Hepatocyte (in vitro differentiated cells): Measurements from ENCODE around the gene IL20RB. TPM values are rescaled to one million over a fixed set of nuclear protein-coding genes. Genes with fewer than 3 reads are reported as not detected.
"Not testable (repeated sequence)": the region's sequence is repeated elsewhere in the genome, so short reads cannot be mapped to it uniquely, and the experiment has no call there.

Experiments used
- DNase-seq: peaks from one replicate; pipeline ENCODE4 v3.0.0-alpha.2; 2016; ENCODE audit warnings: low spot score
- H2AFZ ChIP-seq: fragments of 200-600 bp; sonication (generic); 2 replicates; pipeline ENCODE4 v1.6.0; 2016; ENCODE audit warnings: antibody characterized with exemption, mild to moderate bottlenecking
- H3K27ac ChIP-seq: fragments of 200-600 bp; sonication (generic); 2 replicates; pipeline ENCODE4 v1.5.1; 2016; ENCODE audit warnings: mild to moderate bottlenecking
- H3K27me3 ChIP-seq: fragments of 200-600 bp; sonication (generic); 2 replicates; pipeline ENCODE4 v1.6.1; 2016
- H3K36me3 ChIP-seq: fragments of 200-600 bp; sonication (generic); replicated peaks from 2 replicates; pipeline ENCODE4 v1.5.1; 2016; ENCODE audit warnings: low read depth; ENCODE audit not compliant: insufficient read depth
- H3K4me1 ChIP-seq: fragments of 200-600 bp; sonication (generic); 2 replicates; pipeline ENCODE4 v1.5.1; 2016; ENCODE audit warnings: mild to moderate bottlenecking, moderate library complexity; ENCODE audit not compliant: insufficient read depth
- H3K4me2 ChIP-seq: fragments of 200-600 bp; sonication (generic); 2 replicates; pipeline ENCODE4 v1.6.0; 2016
- H3K4me3 ChIP-seq: fragments of 200-600 bp; sonication (generic); 2 replicates; pipeline ENCODE4 v1.5.1; 2016; ENCODE audit warnings: mild to moderate bottlenecking
- H3K79me2 ChIP-seq: fragments of 200-600 bp; sonication (generic); 2 replicates; pipeline ENCODE4 v1.6.0; 2017; ENCODE audit warnings: mild to moderate bottlenecking
- H3K9me2 ChIP-seq: fragments of 200-600 bp; sonication (generic); replicated peaks from 2 replicates; pipeline ENCODE4 v1.6.0; 2017; ENCODE audit warnings: mild to moderate bottlenecking; ENCODE audit not compliant: insufficient read depth
- H3K9me3 ChIP-seq: fragments of 200-600 bp; sonication (generic); 2 replicates; pipeline ENCODE4 v1.5.1; 2016; ENCODE audit warnings: low read depth, mild to moderate bottlenecking
- H4K20me1 ChIP-seq: fragments of 200-600 bp; sonication (generic); 2 replicates; pipeline ENCODE4 v1.6.0; 2016; ENCODE audit warnings: mild to moderate bottlenecking; ENCODE audit not compliant: insufficient read depth, poor library complexity, severe bottlenecking
- CTCF ChIP-seq: fragments of 200-600 bp; sonication (generic); IDR thresholded peaks from 2 replicates; pipeline ENCODE4 v1.5.1; 2016; ENCODE audit warnings: antibody characterized with exemption, mild to moderate bottlenecking; ENCODE audit not compliant: poor library complexity
- EZH2 ChIP-seq: fragments of 200-600 bp; sonication (generic); IDR thresholded peaks from 2 replicates; pipeline ENCODE4 v1.6.1; 2016; ENCODE audit warnings: antibody characterized with exemption, mild to moderate bottlenecking, borderline replicate concordance
- EZH2phosphoT487 ChIP-seq: fragments of 200-600 bp; sonication (generic); IDR thresholded peaks from one replicate; pipeline ENCODE4 v1.6.1; 2018; ENCODE audit warnings: antibody characterized with exemption, mild to moderate bottlenecking, low read depth, moderate library complexity; ENCODE audit not compliant: unreplicated experiment, severe bottlenecking
- WGBS: methylation state at CpG from one replicate; pipeline ENCODE4 v1.1.6; 2016; ENCODE audit warnings: low lambda C conversion rate; ENCODE audit errors: missing lambda C conversion rate; 5-methylcytosine and 5-hydroxymethylcytosine counted together
- polyA plus RNA-seq: library from polyadenylated mRNA; unstranded; fragments of >200 nt; fragmentation: Nextera tagmentation; extraction: Ambion mirVana; gene quantifications from 2 replicates; pipeline ENCODE4 v1.2.1, GENCODE V29; 2016
- total RNA-seq: library from RNA; depleted of rRNA; stranded (reverse); fragments of >200 nt; gene quantifications from 2 replicates; pipeline ENCODE4 v1.2.3, GENCODE V29; 2014

The IL20RB gene
- total and polyA plus RNA-seq, 2 experiments from 2014 or later, result 0.50 to 0.59 TPM

DNA sequence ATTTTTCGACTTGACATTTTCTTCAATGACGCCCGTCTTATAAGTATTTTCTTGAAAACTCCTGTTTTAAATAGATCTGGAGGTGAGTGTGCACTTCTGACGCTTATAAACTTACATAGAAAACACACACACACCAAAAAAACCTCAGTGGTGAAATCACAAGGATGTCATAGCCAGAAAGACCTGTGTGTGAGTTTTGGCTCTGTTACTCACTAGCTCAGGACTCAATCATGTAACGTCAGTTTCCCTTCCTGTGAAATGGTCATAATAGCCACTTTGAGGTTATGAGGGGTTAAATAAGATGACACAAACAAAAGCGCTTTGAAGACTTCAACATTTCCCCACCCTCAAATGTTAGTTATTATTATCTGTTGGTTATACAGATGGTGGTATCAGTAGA is 1.8 kb downstream of the IL20RB start:
- H3K36me3 ChIP-seq, result no peaks in the 10 kb centered on the region
- H3K9me3 ChIP-seq, result no peaks in the 10 kb centered on the region
- peaks cover 19% of the 10 kb centered on the region for H3K4me1 ChIP-seq
- no peak for TF ChIP-seq EZH2
- TF ChIP-seq EZH2phosphoT487, result no peak
- no peak for TF ChIP-seq CTCF
- no peaks in the 10 kb centered on the region for H3K79me2 ChIP-seq
- 98% methylated on average over 6 of the region's 6 CpGs for WGBS
- H3K9me2 ChIP-seq, result no peaks in the 10 kb centered on the region
- no peak for DNase-seq
- H3K4me3 ChIP-seq, result no peak overlapping the region
- H3K4me2 ChIP-seq, result no peak overlapping the region
- H3K27ac ChIP-seq, result no peak overlapping the region
- no peaks in the 10 kb centered on the region for H3K27me3 ChIP-seq
- no peaks in the 10 kb centered on the region for H4K20me1 ChIP-seq
- no peak overlapping the region for H2AFZ ChIP-seq

GRCh38 chr3:136960838-136961836 is 3.4 kb downstream of the IL20RB start:
- no peaks in the 10 kb centered on the region for H3K9me3 ChIP-seq
- H3K27ac ChIP-seq, result no peak overlapping the region
- H3K4me3 ChIP-seq, result no peak overlapping the region
- no peak overlapping the region for H3K4me2 ChIP-seq
- no peaks in the 10 kb centered on the region for H3K9me2 ChIP-seq
- TF ChIP-seq CTCF (no peak), EZH2phosphoT487 (no peak), EZH2 (no peak)
- peaks cover 6% of the 10 kb centered on the region for H3K4me1 ChIP-seq
- H4K20me1 ChIP-seq, result no peaks in the 10 kb centered on the region
- DNase-seq, result no peak
- no peaks in the 10 kb centered on the region for H3K79me2 ChIP-seq
- no peaks in the 10 kb centered on the region for H3K27me3 ChIP-seq
- H3K36me3 ChIP-seq, result no peaks in the 10 kb centered on the region
- WGBS, result 69% methylated on average over 4 of the region's 4 CpGs
- no peak overlapping the region for H2AFZ ChIP-seq

- 92% methylated on average over 1 of the region's 1 CpG for WGBS
- H3K9me2 ChIP-seq, result no peaks in the 10 kb centered on the region
- no peaks in the 10 kb centered on the region for H3K36me3 ChIP-seq
- no peaks in the 10 kb centered on the region for H3K4me1 ChIP-seq
- H3K79me2 ChIP-seq, result no peaks in the 10 kb centered on the region
- no peak for DNase-seq
- H3K4me2 ChIP-seq, result no peak overlapping the region
- H3K4me3 ChIP-seq, result no peak overlapping the region
- no peak overlapping the region for H2AFZ ChIP-seq
- H3K9me3 ChIP-seq, result no peaks in the 10 kb centered on the region
- H4K20me1 ChIP-seq, result no peaks in the 10 kb centered on the region
- H3K27me3 ChIP-seq, result no peaks in the 10 kb centered on the region
- no peak overlapping the region for H3K27ac ChIP-seq
- TF ChIP-seq EZH2phosphoT487 (no peak), CTCF (no peak), EZH2 (no peak)
These were observed 5.1 kb downstream of the IL20RB start for GRCh38 chr3:136962927-136963326.

- not testable (repeated sequence) for H3K79me2 ChIP-seq, H3K36me3 ChIP-seq, H3K4me2 ChIP-seq, H3K4me1 ChIP-seq, H3K4me3 ChIP-seq, H3K27ac ChIP-seq, H3K9me3 ChIP-seq, H4K20me1 ChIP-seq, DNase-seq, H3K27me3 ChIP-seq, H2AFZ ChIP-seq, H3K9me2 ChIP-seq
- WGBS, result 85% methylated on average over 6 of the region's 14 CpGs
These were observed 11.8 kb downstream of the IL20RB start for GRCh38 chr3:136969539-136969938.
